ENCODE measurements around the gene ZNF407.

DNA sequence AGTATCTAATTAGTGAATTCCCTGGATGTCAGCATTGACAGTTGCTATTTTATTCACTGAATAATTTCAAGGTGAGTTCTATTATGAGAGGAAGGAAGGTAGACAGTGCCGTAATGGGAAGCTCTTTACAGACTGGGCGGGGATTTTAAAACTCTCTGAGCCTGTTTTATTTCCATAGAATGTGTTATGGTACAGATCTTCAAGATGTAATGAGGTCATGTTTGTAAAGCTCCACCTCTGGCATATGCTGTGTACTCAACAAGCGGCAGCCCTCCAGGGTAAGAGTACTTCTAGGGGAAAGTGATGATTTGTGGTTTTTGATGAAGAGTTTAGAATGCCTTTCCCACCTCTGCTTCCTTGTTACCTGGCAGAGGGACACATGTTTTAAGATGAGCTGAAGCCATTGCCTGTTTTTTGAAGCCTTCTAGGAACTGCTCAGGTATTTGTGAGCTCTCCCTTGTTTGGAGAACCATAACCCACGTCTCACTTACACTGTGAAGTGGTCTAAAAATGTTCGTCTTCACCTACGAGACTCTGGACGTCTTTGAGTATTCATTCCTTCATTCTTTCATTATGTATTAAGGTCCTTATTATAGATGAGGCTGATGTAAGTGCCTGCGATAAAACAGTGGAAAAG is 360.0 kb downstream of the ZNF407 start:
- TF ChIP-seq BHLHE40 (IDR thresholded peaks at IDR 0.05; ENCODE audit: borderline replicate concordance) = no peak
- no peak for TF ChIP-seq FOXA1 (IDR thresholded peaks at IDR 0.05)
- TF ChIP-seq FOXM1 (IDR thresholded peaks at IDR 0.05; ENCODE audit: borderline replicate concordance) = no peak
- TF ChIP-seq NFRKB (IDR thresholded peaks at IDR 0.05) = no peak
- TF ChIP-seq SP1 (IDR thresholded peaks at IDR 0.05) = no peak
- TF ChIP-seq ELF4 (IDR thresholded peaks at IDR 0.05) = no peak
- TF ChIP-seq CTBP1 (IDR thresholded peaks at IDR 0.05; ENCODE audit: borderline replicate concordance) = no peak
- TF ChIP-seq ZNF384 (IDR thresholded peaks at IDR 0.05) = no peak
- no peak for TF ChIP-seq ARNT (IDR thresholded peaks at IDR 0.05)
- no peak for TF ChIP-seq FOXK2 (IDR thresholded peaks at IDR 0.05)
- TF ChIP-seq SUZ12 (IDR thresholded peaks at IDR 0.05) = no peak
